ENCODE data around the gene TBC1D20. TPM values are rescaled to one million over a fixed set of nuclear protein-coding genes. Genes with fewer than 3 reads are reported as not detected.

The TBC1D20 gene
- total and polyA plus RNA-seq, 2 experiments from 2014 or later = 4.8 to 15.0 TPM

GRCh38 chr20:460707-461106, 1.6 kb downstream of the TBC1D20 start (continued):
- TF ChIP-seq ZNF462 (CRISPR knock-in tag; IDR thresholded peaks at IDR 0.05) (no peak), EZH2phosphoT487 (IDR thresholded peaks at IDR 0.05; ENCODE audit: unreplicated experiment) (no peak), STAT1 (IDR thresholded peaks at IDR 0.05; ENCODE audit: unreplicated experiment) (no peak), CREB1 (CRISPR knock-in tag; IDR thresholded peaks at IDR 0.05; ENCODE audit: low read depth) (no peak), CTCF (conservative IDR thresholded peaks at IDR 0.05; ENCODE audit: low read depth in 2 of 2) (no peak), ZNF114 (CRISPR knock-in tag; IDR thresholded peaks at IDR 0.05) (no peak)

GRCh38 chr20:460180-460579, 2.2 kb downstream of the TBC1D20 start:
- Histone ChIP-seq H3K27ac (ENCODE audit: low read depth) (no peak overlapping the region), H3K4me1 (ENCODE audit: insufficient read depth) (0 out of 2 replicates have a peak, but pooled peaks cover 4% of the 10 kb centered on the region), H3K27me3 (ENCODE audit: insufficient read depth) (peaks cover 32% of the 10 kb centered on the region), H2AFZ (no peak overlapping the region), H3K79me2 (replicated peaks; ENCODE audit: insufficient read depth) (peaks cover 61% of the 10 kb centered on the region), H3K4me3 (no peak overlapping the region), H3F3A (replicated peaks; ENCODE audit: low read depth) (0 out of 2 replicates have a peak, but pooled peaks cover 5% of the 10 kb centered on the region), H3K4me2 (no peak overlapping the region), H3K36me3 (ENCODE audit: insufficient read depth) (no peaks in the 10 kb centered on the region), H4K20me1 (replicated peaks; ENCODE audit: insufficient read depth) (peaks cover 35% of the 10 kb centered on the region), H3K9me2 (ENCODE audit: insufficient read depth) (no peaks in the 10 kb centered on the region)
- no peak for DNase-seq (ENCODE audit: low spot score)
- Mint-ChIP-seq H3K27ac (no peak overlapping the region), H3K4me3 (peak overlapping the region; percentile 23; the same call in 1 of the 3 replicates), H3K27me3 (ENCODE audit: insufficient read depth, low read depth, poor library complexity) (peaks cover 19% of the 10 kb centered on the region), H3K36me3 (ENCODE audit: low read depth) (no peaks in the 10 kb centered on the region), H3K4me1 (peaks cover 20% of the 10 kb centered on the region), H3K9me3 (no peaks in the 10 kb centered on the region)
- ATAC-seq = no peak
- no peak for TF ChIP-seq CTCF (conservative IDR thresholded peaks at IDR 0.05; ENCODE audit: low read depth in 2 of 2)
- no peak for TF ChIP-seq POLR2AphosphoS5 (IDR thresholded peaks at IDR 0.05; ENCODE audit: low read depth)
- no peak for TF ChIP-seq JUNB (IDR thresholded peaks at IDR 0.05; ENCODE audit: unreplicated experiment)

All from GM23338 (cell line).